ENCODE results near the gene CHRND. TPM values are rescaled to one million over a fixed set of nuclear protein-coding genes. Genes with fewer than 3 reads are reported as not detected.

CHRND gene
- total and polyA plus RNA-seq, 2 experiments from 2014 or later, result 0.10 to 0.11 TPM

GRCh38 chr2:232584238-232584637, 58.3 kb downstream of the CHRND start:
- Histone ChIP-seq H3F3A (replicated peaks; ENCODE audit: low read depth) (no peaks in the 10 kb centered on the region), H4K20me1 (replicated peaks; ENCODE audit: insufficient read depth) (peaks cover 8% of the 10 kb centered on the region), H3K36me3 (ENCODE audit: insufficient read depth) (no peaks in the 10 kb centered on the region), H3K4me2 (no peak overlapping the region), H3K9me2 (ENCODE audit: insufficient read depth) (no peaks in the 10 kb centered on the region), H3K27me3 (ENCODE audit: insufficient read depth) (no peaks in the 10 kb centered on the region), H3K79me2 (replicated peaks; ENCODE audit: insufficient read depth) (no peaks in the 10 kb centered on the region), H3K4me1 (ENCODE audit: insufficient read depth) (peaks cover 5% of the 10 kb centered on the region; the same call in 1 of the 2 replicates), H2AFZ (no peak overlapping the region), H3K4me3 (no peak overlapping the region), H3K27ac (ENCODE audit: low read depth) (no peak overlapping the region; the same call in 1 of the 2 replicates)
- no peak for DNase-seq (ENCODE audit: low spot score)
- H3K4me3 Mint-ChIP-seq, result no peak overlapping the region
- H3K9me3 Mint-ChIP-seq, result no peaks in the 10 kb centered on the region
- peaks cover 18% of the 10 kb centered on the region for H3K4me1 Mint-ChIP-seq
- peaks cover 16% of the 10 kb centered on the region for H3K36me3 Mint-ChIP-seq (ENCODE audit: low read depth)
- no peak for ATAC-seq
- no peak overlapping the region for H3K27ac Mint-ChIP-seq
- TF ChIP-seq POLR2AphosphoS5 (IDR thresholded peaks at IDR 0.05; ENCODE audit: low read depth), result no peak
- no peak for TF ChIP-seq ZNF114 (CRISPR knock-in tag; IDR thresholded peaks at IDR 0.05)
- no peak for TF ChIP-seq JUNB (IDR thresholded peaks at IDR 0.05; ENCODE audit: unreplicated experiment)
- no peak for TF ChIP-seq EZH2phosphoT487 (IDR thresholded peaks at IDR 0.05; ENCODE audit: unreplicated experiment)
- no peak for TF ChIP-seq CTCF (conservative IDR thresholded peaks at IDR 0.05; ENCODE audit: low read depth in 2 of 2)
- no peak for TF ChIP-seq ZNF462 (CRISPR knock-in tag; IDR thresholded peaks at IDR 0.05)
- TF ChIP-seq NANOG (IDR thresholded peaks at IDR 0.05; ENCODE audit: borderline replicate concordance), result no peak
- no peak for TF ChIP-seq EZH2 (IDR thresholded peaks at IDR 0.05; ENCODE audit: low read depth, unreplicated experiment)
- TF ChIP-seq ZNF331 (CRISPR knock-in tag; IDR thresholded peaks at IDR 0.05; ENCODE audit: low read depth), result no peak
- TF ChIP-seq STAT1 (IDR thresholded peaks at IDR 0.05; ENCODE audit: unreplicated experiment), result no peak
- TF ChIP-seq ETS1 (IDR thresholded peaks at IDR 0.05), result no peak
- no peak for TF ChIP-seq CREB1 (CRISPR knock-in tag; IDR thresholded peaks at IDR 0.05; ENCODE audit: low read depth)
- no peak for TF ChIP-seq REST (IDR thresholded peaks at IDR 0.05; ENCODE audit: unreplicated experiment)
- H3K27me3 Mint-ChIP-seq (ENCODE audit: insufficient read depth, low read depth, poor library complexity), result no peaks in the 10 kb centered on the region

Measured in GM23338 (cell line).